Spleen (tissue), 7 donors: ENCODE results near the gene CCNB1IP1.

ENCODE experiments used
- POLR2A ChIP-seq, 3 donors: fragments of 450-650 bp; IDR thresholded peaks; one replicate each; pipeline ENCODE4 v1.5.1; 2017; ENCODE audit warnings: antibody characterized with exemption in 3 of 3, mild to moderate bottlenecking in 1 of 3
- TF ChIP-seq, protein P1 (sequence below), 11 experiments: fragments of 200-600 bp in 7 of 11; fragments of 450-650 bp in 4 of 11; sonication (generic) in 4 of 11; IDR thresholded peaks in 8 of 11; conservative IDR thresholded peaks in 3 of 11; 1 replicate in 7 of 11; 2 replicates in 4 of 11; pipeline versions ENCODE4 v1.4.0 to v1.8.0; 2016 to 2021; ENCODE audit warnings: antibody characterized with exemption in 11 of 11, inconsistent platforms in 4 of 11, mild to moderate bottlenecking in 1 of 11
- donor health status: DM: no; HTN: no; CAD: no; lungs with moderate emphysema.
- donor health status: DM: no; HTN: no; CAD: no.
- donor health status: DM: no; HTN: no; CAD: no.

DNA sequence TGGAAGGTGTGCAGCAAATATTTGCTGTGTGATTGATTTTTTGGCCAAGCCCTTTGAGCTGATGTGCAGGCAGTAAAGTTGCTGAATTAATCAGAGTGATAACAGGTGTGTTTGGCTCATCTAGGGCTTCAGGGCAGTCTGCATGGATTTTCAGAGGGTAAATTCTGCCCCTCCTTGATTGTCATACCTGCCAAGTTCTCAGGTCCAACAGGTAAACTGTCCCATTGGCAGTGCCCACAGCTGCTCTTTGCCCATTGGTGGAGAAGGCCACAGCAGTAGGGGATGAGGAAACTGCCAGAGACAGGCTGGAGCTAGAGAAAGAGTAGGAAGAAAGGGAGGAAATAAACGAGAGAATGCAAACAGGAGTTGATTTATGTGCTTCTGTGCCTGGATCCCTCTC is 46.7 kb upstream of the CCNB1IP1 start:
- no peak for TF ChIP-seq POLR2A (IDR thresholded peaks at IDR 0.05)
- TF ChIP-seq, protein P1, sequence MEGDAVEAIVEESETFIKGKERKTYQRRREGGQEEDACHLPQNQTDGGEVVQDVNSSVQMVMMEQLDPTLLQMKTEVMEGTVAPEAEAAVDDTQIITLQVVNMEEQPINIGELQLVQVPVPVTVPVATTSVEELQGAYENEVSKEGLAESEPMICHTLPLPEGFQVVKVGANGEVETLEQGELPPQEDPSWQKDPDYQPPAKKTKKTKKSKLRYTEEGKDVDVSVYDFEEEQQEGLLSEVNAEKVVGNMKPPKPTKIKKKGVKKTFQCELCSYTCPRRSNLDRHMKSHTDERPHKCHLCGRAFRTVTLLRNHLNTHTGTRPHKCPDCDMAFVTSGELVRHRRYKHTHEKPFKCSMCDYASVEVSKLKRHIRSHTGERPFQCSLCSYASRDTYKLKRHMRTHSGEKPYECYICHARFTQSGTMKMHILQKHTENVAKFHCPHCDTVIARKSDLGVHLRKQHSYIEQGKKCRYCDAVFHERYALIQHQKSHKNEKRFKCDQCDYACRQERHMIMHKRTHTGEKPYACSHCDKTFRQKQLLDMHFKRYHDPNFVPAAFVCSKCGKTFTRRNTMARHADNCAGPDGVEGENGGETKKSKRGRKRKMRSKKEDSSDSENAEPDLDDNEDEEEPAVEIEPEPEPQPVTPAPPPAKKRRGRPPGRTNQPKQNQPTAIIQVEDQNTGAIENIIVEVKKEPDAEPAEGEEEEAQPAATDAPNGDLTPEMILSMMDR (IDR thresholded peaks at IDR 0.05 in 8 of 11, conservative IDR thresholded peaks at IDR 0.05 in 3 of 11): no peak
